ENCODE results near the gene CASP10. TPM values are rescaled to one million over a fixed set of nuclear protein-coding genes. Genes with fewer than 3 reads are reported as not detected.

CASP10 gene
- total and polyA plus RNA-seq, 2 of the 13 experiments (the other 11 are each of a cell fraction or from before 2014, with no cell fraction given), result 22.2 to 23.8 TPM

DNA sequence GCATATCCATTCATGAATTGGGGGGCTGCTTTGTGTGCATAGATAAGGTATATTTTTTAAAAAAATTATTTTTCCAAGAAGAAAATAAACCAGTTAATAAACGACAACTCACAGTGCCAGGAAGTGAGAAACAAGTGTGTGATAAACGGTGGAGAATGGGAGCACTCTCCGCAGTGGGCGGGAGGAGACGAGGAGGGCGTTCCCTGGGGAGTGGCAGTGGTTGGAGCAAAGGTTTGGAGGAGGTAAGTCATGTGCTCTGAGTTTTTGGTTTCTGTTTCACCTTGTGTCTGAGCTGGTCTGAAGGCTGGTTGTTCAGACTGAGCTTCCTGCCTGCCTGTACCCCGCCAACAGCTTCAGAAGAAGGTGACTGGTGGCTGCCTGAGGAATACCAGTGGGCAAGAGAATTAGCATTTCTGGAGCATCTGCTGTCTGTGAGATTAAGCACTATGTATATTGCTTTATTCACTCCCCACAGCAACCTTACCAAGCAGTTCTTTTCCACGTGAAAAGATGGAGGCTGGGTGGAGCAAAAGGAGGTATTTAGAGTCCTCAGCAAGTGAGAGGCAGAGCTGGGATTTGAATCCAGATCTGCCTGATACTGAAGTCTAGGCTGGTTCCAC, 50.4 kb downstream of the CASP10 start (continued):
- TF ChIP-seq MAFG (CRISPR knock-in tag; IDR thresholded peaks at IDR 0.05) (no peak), NPAS2 (CRISPR knock-in tag; IDR thresholded peaks at IDR 0.05; ENCODE audit: borderline replicate concordance) (no peak), SNAI1 (CRISPR knock-in tag; IDR thresholded peaks at IDR 0.05; ENCODE audit: borderline replicate concordance) (no peak), SMYD3 (CRISPR knock-in tag; IDR thresholded peaks at IDR 0.05) (0 out of 2 replicates have a peak, but pooled peaks have one; percentile 38), HMG20A (CRISPR knock-in tag; IDR thresholded peaks at IDR 0.05; ENCODE audit: borderline replicate concordance) (no peak), PAWR (CRISPR knock-in tag; IDR thresholded peaks at IDR 0.05; ENCODE audit: borderline replicate concordance) (no peak), ZNF703 (CRISPR knock-in tag; IDR thresholded peaks at IDR 0.05; ENCODE audit: borderline replicate concordance) (no peak), ZNF569 (CRISPR knock-in tag; IDR thresholded peaks at IDR 0.05; ENCODE audit: borderline replicate concordance) (no peak), SALL1 (CRISPR knock-in tag; IDR thresholded peaks at IDR 0.05) (peak; percentile 70), RAD51 (IDR thresholded peaks at IDR 0.05; ENCODE audit: borderline replicate concordance) (peak; percentile 65), ZNF781 (CRISPR knock-in tag; IDR thresholded peaks at IDR 0.05; ENCODE audit: borderline replicate concordance, not compliant biosample characterization) (no peak), JDP2 (CRISPR knock-in tag; IDR thresholded peaks at IDR 0.05; ENCODE audit: borderline replicate concordance) (no peak), KMT2A (CRISPR knock-in tag; IDR thresholded peaks at IDR 0.05) (peak; percentile 77), ARNT2 (CRISPR knock-in tag; IDR thresholded peaks at IDR 0.05; ENCODE audit: low read depth) (peak; percentile 86), ZFP90 (CRISPR knock-in tag; IDR thresholded peaks at IDR 0.05; ENCODE audit: borderline replicate concordance) (0 out of 2 replicates have a peak, but pooled peaks have one; percentile 18), SP140L (CRISPR knock-in tag; IDR thresholded peaks at IDR 0.05; ENCODE audit: borderline replicate concordance) (no peak), NFKBIZ (CRISPR knock-in tag; IDR thresholded peaks at IDR 0.05) (peak; percentile 83; the same call in 1 of the 2 replicates)
- TF ChIP-seq, protein P1, sequence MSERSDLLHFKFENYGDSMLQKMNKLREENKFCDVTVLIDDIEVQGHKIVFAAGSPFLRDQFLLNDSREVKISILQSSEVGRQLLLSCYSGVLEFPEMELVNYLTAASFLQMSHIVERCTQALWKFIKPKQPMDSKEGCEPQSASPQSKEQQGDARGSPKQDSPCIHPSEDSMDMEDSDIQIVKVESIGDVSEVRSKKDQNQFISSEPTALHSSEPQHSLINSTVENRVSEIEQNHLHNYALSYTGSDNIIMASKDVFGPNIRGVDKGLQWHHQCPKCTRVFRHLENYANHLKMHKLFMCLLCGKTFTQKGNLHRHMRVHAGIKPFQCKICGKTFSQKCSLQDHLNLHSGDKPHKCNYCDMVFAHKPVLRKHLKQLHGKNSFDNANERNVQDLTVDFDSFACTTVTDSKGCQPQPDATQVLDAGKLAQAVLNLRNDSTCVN (CRISPR knock-in tag; IDR thresholded peaks at IDR 0.05; ENCODE audit: borderline replicate concordance), result peak; percentile 74; the same call in 1 of the 2 replicates
- TF ChIP-seq, protein P2, sequence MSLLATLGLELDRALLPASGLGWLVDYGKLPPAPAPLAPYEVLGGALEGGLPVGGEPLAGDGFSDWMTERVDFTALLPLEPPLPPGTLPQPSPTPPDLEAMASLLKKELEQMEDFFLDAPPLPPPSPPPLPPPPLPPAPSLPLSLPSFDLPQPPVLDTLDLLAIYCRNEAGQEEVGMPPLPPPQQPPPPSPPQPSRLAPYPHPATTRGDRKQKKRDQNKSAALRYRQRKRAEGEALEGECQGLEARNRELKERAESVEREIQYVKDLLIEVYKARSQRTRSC (CRISPR knock-in tag; IDR thresholded peaks at IDR 0.05; ENCODE audit: low read depth), result no peak
- TF ChIP-seq, protein P3, sequence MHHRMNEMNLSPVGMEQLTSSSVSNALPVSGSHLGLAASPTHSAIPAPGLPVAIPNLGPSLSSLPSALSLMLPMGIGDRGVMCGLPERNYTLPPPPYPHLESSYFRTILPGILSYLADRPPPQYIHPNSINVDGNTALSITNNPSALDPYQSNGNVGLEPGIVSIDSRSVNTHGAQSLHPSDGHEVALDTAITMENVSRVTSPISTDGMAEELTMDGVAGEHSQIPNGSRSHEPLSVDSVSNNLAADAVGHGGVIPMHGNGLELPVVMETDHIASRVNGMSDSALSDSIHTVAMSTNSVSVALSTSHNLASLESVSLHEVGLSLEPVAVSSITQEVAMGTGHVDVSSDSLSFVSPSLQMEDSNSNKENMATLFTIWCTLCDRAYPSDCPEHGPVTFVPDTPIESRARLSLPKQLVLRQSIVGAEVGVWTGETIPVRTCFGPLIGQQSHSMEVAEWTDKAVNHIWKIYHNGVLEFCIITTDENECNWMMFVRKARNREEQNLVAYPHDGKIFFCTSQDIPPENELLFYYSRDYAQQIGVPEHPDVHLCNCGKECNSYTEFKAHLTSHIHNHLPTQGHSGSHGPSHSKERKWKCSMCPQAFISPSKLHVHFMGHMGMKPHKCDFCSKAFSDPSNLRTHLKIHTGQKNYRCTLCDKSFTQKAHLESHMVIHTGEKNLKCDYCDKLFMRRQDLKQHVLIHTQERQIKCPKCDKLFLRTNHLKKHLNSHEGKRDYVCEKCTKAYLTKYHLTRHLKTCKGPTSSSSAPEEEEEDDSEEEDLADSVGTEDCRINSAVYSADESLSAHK (CRISPR knock-in tag; IDR thresholded peaks at IDR 0.05; ENCODE audit: borderline replicate concordance), result no peak
- TF ChIP-seq, protein P4, sequence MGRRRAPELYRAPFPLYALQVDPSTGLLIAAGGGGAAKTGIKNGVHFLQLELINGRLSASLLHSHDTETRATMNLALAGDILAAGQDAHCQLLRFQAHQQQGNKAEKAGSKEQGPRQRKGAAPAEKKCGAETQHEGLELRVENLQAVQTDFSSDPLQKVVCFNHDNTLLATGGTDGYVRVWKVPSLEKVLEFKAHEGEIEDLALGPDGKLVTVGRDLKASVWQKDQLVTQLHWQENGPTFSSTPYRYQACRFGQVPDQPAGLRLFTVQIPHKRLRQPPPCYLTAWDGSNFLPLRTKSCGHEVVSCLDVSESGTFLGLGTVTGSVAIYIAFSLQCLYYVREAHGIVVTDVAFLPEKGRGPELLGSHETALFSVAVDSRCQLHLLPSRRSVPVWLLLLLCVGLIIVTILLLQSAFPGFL (CRISPR knock-in tag; IDR thresholded peaks at IDR 0.05), result no peak
- TF ChIP-seq, protein P5, sequence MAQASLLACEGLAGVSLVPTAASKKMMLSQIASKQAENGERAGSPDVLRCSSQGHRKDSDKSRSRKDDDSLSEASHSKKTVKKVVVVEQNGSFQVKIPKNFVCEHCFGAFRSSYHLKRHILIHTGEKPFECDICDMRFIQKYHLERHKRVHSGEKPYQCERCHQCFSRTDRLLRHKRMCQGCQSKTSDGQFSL (CRISPR knock-in tag; IDR thresholded peaks at IDR 0.05), result no peak
- TF ChIP-seq, protein P6, sequence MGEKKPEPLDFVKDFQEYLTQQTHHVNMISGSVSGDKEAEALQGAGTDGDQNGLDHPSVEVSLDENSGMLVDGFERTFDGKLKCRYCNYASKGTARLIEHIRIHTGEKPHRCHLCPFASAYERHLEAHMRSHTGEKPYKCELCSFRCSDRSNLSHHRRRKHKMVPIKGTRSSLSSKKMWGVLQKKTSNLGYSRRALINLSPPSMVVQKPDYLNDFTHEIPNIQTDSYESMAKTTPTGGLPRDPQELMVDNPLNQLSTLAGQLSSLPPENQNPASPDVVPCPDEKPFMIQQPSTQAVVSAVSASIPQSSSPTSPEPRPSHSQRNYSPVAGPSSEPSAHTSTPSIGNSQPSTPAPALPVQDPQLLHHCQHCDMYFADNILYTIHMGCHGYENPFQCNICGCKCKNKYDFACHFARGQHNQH (CRISPR knock-in tag; IDR thresholded peaks at IDR 0.05), result peak; percentile 70

Measured in HepG2 (cell line).